Fibroblast of pulmonary artery (primary cell): ENCODE data around the gene MAFF.
"Not testable (repeated sequence)": the region's sequence is repeated elsewhere in the genome, so short reads cannot be mapped to it uniquely, and the experiment has no call there.

Experiments
- DNase-seq: peaks from one replicate; pipeline ENCODE4 v3.0.0-alpha.2; 2010; ENCODE audit warnings: low read depth
- H3K4me3 ChIP-seq: replicated peaks from 2 replicates; pipeline ENCODE4 v1.5.1; 2011; ENCODE audit warnings: low read depth, mild to moderate bottlenecking, control low read depth, low read length, moderate library complexity
- CTCF ChIP-seq: IDR thresholded peaks from 2 replicates; pipeline ENCODE4 v1.5.1; 2011; ENCODE audit warnings: mild to moderate bottlenecking, control low read depth, low read length, inconsistent platforms; ENCODE audit errors: missing control alignments

The MAFF gene

GRCh38 chr22:38228873-38229740, 27.3 kb downstream of the MAFF start:
- TF ChIP-seq CTCF = no peak
- peak; percentile 87 for DNase-seq
- no peak overlapping the region for H3K4me3 ChIP-seq

GRCh38 chr22:38230108-38230825, 28.5 kb downstream of the MAFF start:
- peak; percentile 72 for DNase-seq
- peak; percentile 34 for TF ChIP-seq CTCF
- no peak overlapping the region for H3K4me3 ChIP-seq

GRCh38 chr22:38230916-38231315, 29.1 kb downstream of the MAFF start:
- TF ChIP-seq CTCF = no peak
- no peak for DNase-seq
- no peak overlapping the region for H3K4me3 ChIP-seq

DNA sequence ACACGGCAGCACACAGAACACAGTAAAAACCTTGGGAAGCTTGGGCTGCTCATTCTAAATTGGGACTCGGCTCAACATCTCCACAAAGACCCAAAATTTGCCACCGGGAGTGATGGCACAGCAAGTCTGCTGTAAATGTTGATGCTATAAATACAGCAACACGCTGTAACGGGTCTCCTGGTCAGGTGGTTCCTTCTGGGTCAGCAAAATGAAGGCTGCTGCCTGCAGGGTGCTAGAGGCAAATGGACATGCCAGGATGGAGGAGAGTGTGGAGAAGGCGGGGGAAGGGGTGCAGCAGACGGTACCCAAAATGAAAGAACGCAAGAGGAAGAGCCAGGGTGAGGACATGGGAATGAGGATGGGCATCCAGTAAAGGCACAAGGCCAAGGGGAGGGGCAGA, 30.4 kb downstream of the MAFF start:
- DNase-seq = no peak
- no peak for TF ChIP-seq CTCF
- no peak overlapping the region for H3K4me3 ChIP-seq

DNA sequence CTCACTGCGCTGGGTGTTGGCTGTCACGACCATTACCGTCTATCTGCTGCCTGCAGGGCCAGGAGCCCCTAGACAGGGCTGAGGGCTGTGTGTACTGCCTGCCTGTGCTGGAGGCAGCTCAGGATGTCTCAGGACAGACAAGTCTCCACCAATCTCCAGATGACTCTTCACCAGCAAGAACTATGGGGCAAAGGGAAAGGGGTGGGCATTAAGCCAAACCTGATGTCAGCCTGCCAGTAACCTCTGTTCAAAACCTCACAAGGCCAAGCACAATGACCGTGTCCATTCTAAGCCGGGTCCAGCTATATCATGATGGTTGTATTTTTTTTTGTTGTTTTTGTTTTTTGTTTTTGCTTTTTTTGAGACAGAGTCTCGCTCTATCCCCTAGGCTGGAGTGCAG, 31.6 kb downstream of the MAFF start:
- H3K4me3 ChIP-seq = no peak overlapping the region
- peak; percentile 62 for DNase-seq
- no peak for TF ChIP-seq CTCF

DNA sequence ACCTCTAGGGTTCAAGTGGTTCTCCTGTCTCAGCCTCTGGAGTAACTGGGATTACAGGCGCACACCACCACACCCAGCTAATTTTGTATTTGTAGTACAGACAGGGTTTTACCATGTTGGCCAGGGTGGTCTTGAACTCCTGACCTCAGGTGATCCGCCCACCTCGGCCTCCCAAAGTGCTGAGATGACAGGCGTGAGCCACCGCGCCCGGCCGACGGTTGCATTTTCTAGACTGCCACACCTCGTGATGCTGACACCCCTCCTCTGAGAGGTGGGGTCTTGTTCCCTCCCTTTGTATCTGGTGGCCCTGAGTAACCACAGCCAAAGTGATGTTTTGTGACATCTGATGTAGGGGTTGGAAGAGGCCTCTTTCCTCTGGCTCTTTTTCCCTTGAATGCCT, 32.1 kb downstream of the MAFF start:
- DNase-seq, H3K4me3 ChIP-seq: not testable (repeated sequence)

GRCh38 chr22:38235240-38235850, 33.6 kb downstream of the MAFF start:
- no peak for DNase-seq
- TF ChIP-seq CTCF = no peak
- no peak overlapping the region for H3K4me3 ChIP-seq
